Calu3 (cell line): Measurements from ENCODE around the gene MCTP1. TPM values are rescaled to one million over a fixed set of nuclear protein-coding genes. Genes with fewer than 3 reads are reported as not detected.

Source experiments
- BruUV-seq: library from RNA; stranded (reverse); fragments of 400-500 nt; replicated peaks from 2 replicates; lab custom pipeline; 2021; lab: Mats Ljungman, UMichigan
- CTCF ChIA-PET: fragments of 300-600 bp; sonication (Branson Sonifier 250); formaldehyde crosslinking; loops from one replicate; lab custom pipeline; 2022; ENCODE audit warnings: antibody characterized with exemption; lab: Charles Lee
- DNase-seq: peaks from one replicate; pipeline ENCODE4 v3.0.0; 2022
- H3K27ac Mint-ChIP-seq: one replicate; pipeline ENCODE4 v1.8.0; 2022; ENCODE audit warnings: mixed read lengths; ENCODE audit not compliant: unreplicated experiment
- H3K27me3 Mint-ChIP-seq: one replicate; pipeline ENCODE4 v1.8.0; 2022; ENCODE audit warnings: mixed read lengths; ENCODE audit not compliant: unreplicated experiment
- H3K36me3 Mint-ChIP-seq: one replicate; pipeline ENCODE4 v1.8.0; 2022; ENCODE audit warnings: mild to moderate bottlenecking, moderate library complexity, mixed read lengths; ENCODE audit not compliant: insufficient read depth, unreplicated experiment
- H3K4me1 Mint-ChIP-seq: one replicate; pipeline ENCODE4 v1.8.0; 2022; ENCODE audit warnings: mild to moderate bottlenecking, low read depth, mixed read lengths; ENCODE audit not compliant: unreplicated experiment
- H3K4me3 Mint-ChIP-seq: one replicate; pipeline ENCODE4 v1.8.0; 2022; ENCODE audit warnings: mild to moderate bottlenecking, low read depth, moderate library complexity, mixed read lengths; ENCODE audit not compliant: unreplicated experiment
- H3K9me3 Mint-ChIP-seq: one replicate; pipeline ENCODE4 v1.8.0; 2022; ENCODE audit warnings: low read depth, mixed read lengths; ENCODE audit not compliant: unreplicated experiment
- intact Hi-C: fragments of 100-400 bp; cut with micrococcal nuclease; formaldehyde crosslinking; loops from one replicate; pipeline ENCODE4 v1.10.0; 2022; ENCODE audit not compliant: unreplicated experiment
- total RNA-seq: library from RNA; stranded (reverse); gene quantifications from 2 replicates; pipeline ENCODE4 v1.2.3, GENCODE V29; 2022
- TF ChIP-seq, protein P1 (sequence below): fragments of 200-600 bp; IDR thresholded peaks from one replicate; pipeline ENCODE4 v1.8.0; 2022; ENCODE audit warnings: antibody characterized with exemption; ENCODE audit not compliant: unreplicated experiment

Gene MCTP1
- total RNA-seq, 1 experiment from 2014 or later: 28.4 TPM

- intact Hi-C loops: loop anchor here (5.0 kb wide), 1 partner anchor 114 kb away; no protein-coding TSS in a partner anchor
- Mint-ChIP-seq H3K36me3 (peaks cover 19% of the 10 kb centered on the region), H3K27ac (peak overlapping the region; percentile 65), H3K4me3 (peak overlapping the region; percentile 78), H3K27me3 (no peaks in the 10 kb centered on the region), H3K4me1 (peaks cover 34% of the 10 kb centered on the region), H3K9me3 (peaks cover 2% of the 10 kb centered on the region)
- no TSS peak for BruUV-seq
- TF ChIP-seq, protein P1, sequence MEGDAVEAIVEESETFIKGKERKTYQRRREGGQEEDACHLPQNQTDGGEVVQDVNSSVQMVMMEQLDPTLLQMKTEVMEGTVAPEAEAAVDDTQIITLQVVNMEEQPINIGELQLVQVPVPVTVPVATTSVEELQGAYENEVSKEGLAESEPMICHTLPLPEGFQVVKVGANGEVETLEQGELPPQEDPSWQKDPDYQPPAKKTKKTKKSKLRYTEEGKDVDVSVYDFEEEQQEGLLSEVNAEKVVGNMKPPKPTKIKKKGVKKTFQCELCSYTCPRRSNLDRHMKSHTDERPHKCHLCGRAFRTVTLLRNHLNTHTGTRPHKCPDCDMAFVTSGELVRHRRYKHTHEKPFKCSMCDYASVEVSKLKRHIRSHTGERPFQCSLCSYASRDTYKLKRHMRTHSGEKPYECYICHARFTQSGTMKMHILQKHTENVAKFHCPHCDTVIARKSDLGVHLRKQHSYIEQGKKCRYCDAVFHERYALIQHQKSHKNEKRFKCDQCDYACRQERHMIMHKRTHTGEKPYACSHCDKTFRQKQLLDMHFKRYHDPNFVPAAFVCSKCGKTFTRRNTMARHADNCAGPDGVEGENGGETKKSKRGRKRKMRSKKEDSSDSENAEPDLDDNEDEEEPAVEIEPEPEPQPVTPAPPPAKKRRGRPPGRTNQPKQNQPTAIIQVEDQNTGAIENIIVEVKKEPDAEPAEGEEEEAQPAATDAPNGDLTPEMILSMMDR: no peak
- peak; percentile 60 for DNase-seq
- CTCF ChIA-PET: interaction anchor here (0.6 to 1.2 kb wide), 3 partner anchors 9 to 112 kb away, joined by 3 read pairs; no protein-coding TSS in a partner anchor
Observed at GRCh38 chr5:95081500-95081960, 203.4 kb downstream of the MCTP1 start.

GRCh38 chr5:95080441-95080840 lies 204.5 kb downstream of the MCTP1 start:
- H3K9me3 Mint-ChIP-seq: peaks cover 2% of the 10 kb centered on the region

DNA sequence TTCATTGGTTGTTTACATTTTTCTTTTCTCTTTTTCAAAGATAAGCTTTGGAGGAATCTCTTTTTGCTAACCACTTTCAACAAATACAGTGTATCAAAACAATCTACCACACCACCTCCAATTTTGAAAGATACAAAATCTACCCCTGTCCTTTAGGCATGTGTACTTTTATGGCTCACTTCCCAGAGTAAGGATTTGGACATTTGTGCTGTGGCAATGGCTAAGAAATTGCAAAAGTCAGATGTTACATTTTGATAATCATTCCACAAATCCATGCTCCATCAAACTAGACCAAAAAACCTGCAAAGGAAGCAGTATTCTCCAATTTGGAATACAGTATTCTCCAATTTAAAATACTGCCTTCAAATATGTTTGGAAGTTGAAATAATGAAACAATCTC lies 204.9 kb downstream of the MCTP1 start:
- intact Hi-C loops: loop anchor here (5.0 kb wide), 1 partner anchor 113 kb away; no protein-coding TSS in a partner anchor
- peak overlapping the region; percentile 78 for H3K4me3 Mint-ChIP-seq
- CTCF ChIA-PET: no interaction called here

More at GRCh38 chr5:95080441-95080840, 204.5 kb downstream of the MCTP1 start:
- no peak for DNase-seq
- Mint-ChIP-seq H3K27me3 (no peaks in the 10 kb centered on the region), H3K4me3 (peak overlapping the region; percentile 78), H3K4me1 (peaks cover 35% of the 10 kb centered on the region), H3K36me3 (peaks cover 19% of the 10 kb centered on the region), H3K27ac (peak overlapping the region; percentile 65)
- BruUV-seq: no TSS peak
- CTCF ChIA-PET: interaction anchor here (1.2 kb wide), 1 partner anchor 111 kb away, joined by 3 read pairs; no protein-coding TSS in a partner anchor
- TF ChIP-seq, protein P1: no peak
- intact Hi-C loops: loop anchor here (5.0 kb wide), 1 partner anchor 113 kb away; no protein-coding TSS in a partner anchor

GRCh38 chr5:95078868-95079267 lies 206.0 kb downstream of the MCTP1 start:
- H3K4me3 Mint-ChIP-seq: no peak overlapping the region
- H3K9me3 Mint-ChIP-seq: peaks cover 2% of the 10 kb centered on the region
- peaks cover 24% of the 10 kb centered on the region for H3K4me1 Mint-ChIP-seq
- CTCF ChIA-PET: no interaction called here
- intact Hi-C loops: no loop called here
- TF ChIP-seq, protein P1: no peak
- no peaks in the 10 kb centered on the region for H3K27me3 Mint-ChIP-seq
- BruUV-seq: no TSS peak
- H3K27ac Mint-ChIP-seq: no peak overlapping the region
- DNase-seq: no peak
- peaks cover 19% of the 10 kb centered on the region for H3K36me3 Mint-ChIP-seq

More for the DNA sequence above, 204.9 kb downstream of the MCTP1 start:
- Mint-ChIP-seq H3K9me3 (peaks cover 2% of the 10 kb centered on the region), H3K27ac (peak overlapping the region; percentile 65), H3K27me3 (no peaks in the 10 kb centered on the region), H3K36me3 (peaks cover 19% of the 10 kb centered on the region), H3K4me1 (peaks cover 32% of the 10 kb centered on the region)
- TF ChIP-seq, protein P1: no peak
- no peak for DNase-seq
- BruUV-seq: no TSS peak
